PC-3 (cell line): ENCODE data around the gene SLC44A5.

Experiments
- EZH2 ChIP-seq: fragments of 300-600 bp; sonication (generic); IDR thresholded peaks from one replicate; pipeline ENCODE4 v1.6.1; 2017; ENCODE audit warnings: antibody characterized with exemption, mild to moderate bottlenecking, low read length; ENCODE audit not compliant: unreplicated experiment
- TF ChIP-seq, protein P1 (sequence below): fragments of 300-600 bp; sonication (generic); conservative IDR thresholded peaks from 2 replicates; pipeline ENCODE4 v1.5.1; 2017; ENCODE audit warnings: antibody characterized with exemption, low read depth, mild to moderate bottlenecking, low read length

DNA sequence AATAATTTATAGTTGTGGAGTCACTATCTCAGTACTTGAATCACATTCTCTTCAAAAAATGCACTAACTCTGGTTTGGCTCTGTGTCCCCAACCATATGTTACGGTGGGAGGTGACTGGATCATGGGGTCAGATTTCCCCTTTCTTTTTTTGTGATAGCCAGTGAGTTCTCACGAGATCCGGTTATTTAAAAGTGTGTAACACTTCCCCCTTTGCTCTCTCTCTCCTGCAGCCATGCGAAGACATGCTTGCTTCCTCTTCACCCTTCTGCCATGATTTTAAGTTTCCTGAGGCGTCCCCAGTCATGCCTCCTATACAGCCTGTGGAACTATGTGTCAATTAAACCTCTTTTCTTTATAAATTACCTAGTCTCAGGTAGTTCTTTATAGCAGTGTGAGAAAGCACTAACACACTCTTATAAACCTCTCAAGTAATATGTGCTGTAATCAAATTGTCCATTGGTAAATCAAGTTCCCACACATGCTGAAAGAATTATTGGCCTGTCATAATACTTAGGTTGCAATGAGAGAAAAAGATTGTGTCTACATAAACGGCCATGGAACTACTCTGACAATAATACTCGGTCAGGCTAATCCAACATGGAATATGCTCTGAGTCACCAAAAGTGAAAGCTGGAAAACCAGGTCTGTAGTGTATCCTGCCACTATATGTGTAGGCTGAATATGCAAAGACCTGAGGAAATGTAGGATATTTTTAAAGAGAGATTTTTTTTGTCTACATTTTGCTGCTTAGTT lies 107.5 kb downstream of the SLC44A5 start:
- TF ChIP-seq, protein P1, sequence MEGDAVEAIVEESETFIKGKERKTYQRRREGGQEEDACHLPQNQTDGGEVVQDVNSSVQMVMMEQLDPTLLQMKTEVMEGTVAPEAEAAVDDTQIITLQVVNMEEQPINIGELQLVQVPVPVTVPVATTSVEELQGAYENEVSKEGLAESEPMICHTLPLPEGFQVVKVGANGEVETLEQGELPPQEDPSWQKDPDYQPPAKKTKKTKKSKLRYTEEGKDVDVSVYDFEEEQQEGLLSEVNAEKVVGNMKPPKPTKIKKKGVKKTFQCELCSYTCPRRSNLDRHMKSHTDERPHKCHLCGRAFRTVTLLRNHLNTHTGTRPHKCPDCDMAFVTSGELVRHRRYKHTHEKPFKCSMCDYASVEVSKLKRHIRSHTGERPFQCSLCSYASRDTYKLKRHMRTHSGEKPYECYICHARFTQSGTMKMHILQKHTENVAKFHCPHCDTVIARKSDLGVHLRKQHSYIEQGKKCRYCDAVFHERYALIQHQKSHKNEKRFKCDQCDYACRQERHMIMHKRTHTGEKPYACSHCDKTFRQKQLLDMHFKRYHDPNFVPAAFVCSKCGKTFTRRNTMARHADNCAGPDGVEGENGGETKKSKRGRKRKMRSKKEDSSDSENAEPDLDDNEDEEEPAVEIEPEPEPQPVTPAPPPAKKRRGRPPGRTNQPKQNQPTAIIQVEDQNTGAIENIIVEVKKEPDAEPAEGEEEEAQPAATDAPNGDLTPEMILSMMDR: no peak
- no peak for TF ChIP-seq EZH2
